GM19395 (cell line): ENCODE data around the gene UBE3D.

Experiments
- ATAC-seq: cut with Tn5 transposase; IDR thresholded peaks from one replicate; pipeline ENCODE4 v1.9.1; 2021; ENCODE audit warnings: mild to moderate bottlenecking, moderate library complexity; ENCODE audit not compliant: unreplicated experiment

The UBE3D gene

DNA sequence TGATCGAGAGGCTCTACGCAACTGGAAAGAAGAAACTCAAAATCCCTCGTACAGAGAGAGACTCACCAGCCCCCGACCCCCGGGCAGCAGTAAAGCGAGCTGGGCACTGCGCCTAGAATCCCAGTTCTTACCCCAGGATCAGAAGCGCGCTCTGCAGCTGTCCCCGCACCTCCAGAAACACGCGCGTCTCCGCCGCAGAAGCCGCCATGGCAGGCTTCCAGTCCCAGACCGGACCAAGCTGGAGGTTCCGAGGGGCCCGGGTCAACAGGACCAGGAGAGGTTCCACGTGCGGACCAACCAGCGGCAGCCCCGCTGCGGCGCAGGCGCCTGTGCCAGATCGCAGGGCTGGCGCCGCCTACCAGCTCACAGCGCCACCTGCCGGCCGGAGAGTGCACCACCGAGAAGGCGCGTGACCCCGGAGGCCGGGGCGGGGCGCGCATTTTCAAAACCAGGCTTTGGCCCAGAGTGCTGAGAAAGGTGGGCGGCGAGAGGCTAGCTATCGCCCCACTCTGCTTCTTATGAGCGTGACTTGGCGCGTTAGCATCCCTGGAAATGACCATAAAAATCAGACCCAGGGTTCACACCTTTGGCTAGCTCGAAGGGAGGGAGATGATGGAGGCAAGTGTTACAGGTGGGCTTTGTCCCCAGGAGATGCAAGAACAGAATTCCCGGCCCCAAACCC lies at the start of gene UBE3D:
Gene UBE3D (minus strand): TSS at position 331 of the 682 bp plus-strand sequence. CDS start 123 bp downstream, at position 208.
- peak; percentile 66 for ATAC-seq

- no peak for ATAC-seq
These were observed 48.5 kb upstream of the UBE3D start for GRCh38 chr6:83114164-83114563.

- no peak for ATAC-seq
These were observed 47.6 kb upstream of the UBE3D start for GRCh38 chr6:83113258-83113657.

- no peak for ATAC-seq
These were observed 42.7 kb upstream of the UBE3D start for GRCh38 chr6:83108378-83108777.

GRCh38 chr6:83098589-83098988 lies 32.9 kb upstream of the UBE3D start:
- no peak for ATAC-seq

DNA sequence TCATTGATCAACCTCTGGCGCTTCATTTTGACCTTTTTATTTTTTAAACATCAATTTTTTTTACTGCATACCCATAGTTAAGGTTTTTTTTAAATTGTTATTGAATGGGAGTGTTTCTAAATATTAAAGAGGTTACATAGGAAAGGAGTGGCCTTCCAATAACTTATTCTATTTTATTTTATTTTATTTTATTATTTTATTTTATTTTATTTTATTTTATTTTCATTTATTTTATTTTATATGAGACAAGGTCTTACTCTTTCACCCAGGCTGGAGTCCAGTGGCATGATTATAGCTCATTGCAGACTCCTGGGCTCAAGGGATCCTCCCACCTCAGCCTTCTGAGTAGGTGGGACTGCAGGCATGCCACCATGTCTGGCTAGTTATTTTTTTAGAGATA lies 32.0 kb upstream of the UBE3D start:
- ATAC-seq: no peak

GRCh38 chr6:83097204-83097603 lies 31.6 kb upstream of the UBE3D start:
- ATAC-seq: no peak

DNA sequence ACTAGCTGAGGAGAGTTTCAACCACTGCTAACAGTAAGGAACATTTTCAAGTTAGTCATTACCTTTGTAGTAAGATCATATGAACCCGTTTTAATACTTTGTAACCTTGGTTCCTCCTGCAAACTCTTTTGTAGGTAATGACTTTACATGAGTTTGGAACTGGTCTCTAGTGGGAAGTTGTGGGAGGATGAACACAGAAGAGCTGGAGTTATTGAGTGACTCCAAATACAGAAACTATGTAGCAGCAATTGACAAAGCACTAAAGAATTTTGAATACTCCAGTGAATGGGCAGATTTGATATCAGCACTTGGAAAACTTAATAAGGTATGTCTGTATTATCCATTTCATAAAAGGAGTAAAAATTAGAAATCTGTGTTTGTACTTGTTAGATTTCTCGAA lies 31.1 kb upstream of the UBE3D start:
- no peak for ATAC-seq

GRCh38 chr6:83092756-83093399 lies 27.2 kb upstream of the UBE3D start:
- ATAC-seq: no peak

GRCh38 chr6:83086751-83087150 lies 21.1 kb upstream of the UBE3D start:
- peak; percentile 99 for ATAC-seq

GRCh38 chr6:83083476-83083875 lies 17.8 kb upstream of the UBE3D start:
- ATAC-seq: no peak

GRCh38 chr6:83073615-83074014 lies 8.0 kb upstream of the UBE3D start:
- ATAC-seq: no peak

DNA sequence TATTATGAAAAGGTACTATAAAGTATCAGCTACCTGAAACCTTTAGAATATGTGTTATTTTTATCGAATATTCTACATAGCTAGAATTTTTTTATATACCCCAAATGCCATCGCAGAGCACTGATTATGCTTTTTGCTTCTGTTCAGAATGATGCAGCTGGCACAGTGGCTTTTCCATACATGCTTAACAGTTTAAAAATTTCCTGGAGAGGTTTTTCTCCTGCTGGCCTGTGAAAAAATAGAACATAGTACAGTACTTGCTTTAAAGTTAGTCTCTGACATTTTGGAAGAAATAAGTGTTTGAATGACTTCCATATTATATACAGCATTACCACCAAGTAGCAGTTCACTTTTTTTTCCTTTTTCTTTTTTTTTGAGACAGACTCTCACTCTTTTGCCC lies 7.1 kb upstream of the UBE3D start:
- no peak for ATAC-seq

DNA sequence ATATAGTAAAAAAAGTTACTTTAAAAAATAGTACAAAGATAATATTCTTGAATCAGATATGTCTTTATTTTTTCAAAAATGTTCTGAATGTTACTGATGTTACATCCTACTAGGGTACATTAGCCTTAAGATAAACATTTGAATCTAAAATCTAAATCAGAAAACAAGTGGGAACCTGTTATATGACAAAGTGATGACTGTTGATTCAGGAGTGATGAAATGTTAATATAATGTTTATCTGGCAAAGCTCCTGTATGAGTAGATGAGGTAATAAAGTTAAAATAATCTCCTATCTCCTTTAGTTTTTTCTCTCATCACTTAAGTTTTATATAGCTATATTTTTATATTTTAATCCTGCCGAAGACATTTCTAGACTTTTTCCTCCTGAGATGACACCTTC lies 6.1 kb upstream of the UBE3D start:
- no peak for ATAC-seq

DNA sequence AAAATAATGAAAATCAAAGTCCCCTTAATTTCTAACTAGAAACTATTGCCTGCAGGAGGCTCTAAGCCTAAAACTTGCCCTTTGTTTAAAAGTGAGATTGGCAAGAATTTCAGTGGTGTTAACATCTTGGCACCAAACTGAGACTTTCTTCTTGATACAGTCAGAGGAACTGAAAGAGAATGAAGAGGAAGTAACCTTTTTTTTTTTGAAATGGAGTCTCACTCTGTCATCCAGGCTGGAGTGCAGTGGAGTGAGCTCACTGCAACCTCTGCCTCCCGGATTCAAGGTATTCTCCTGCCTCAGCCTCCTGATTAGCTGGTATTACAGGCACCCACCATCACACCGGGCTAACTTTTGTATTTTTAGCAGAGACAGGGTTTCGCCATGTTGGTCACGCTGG lies 5.4 kb upstream of the UBE3D start:
- ATAC-seq: peak; percentile 68

DNA sequence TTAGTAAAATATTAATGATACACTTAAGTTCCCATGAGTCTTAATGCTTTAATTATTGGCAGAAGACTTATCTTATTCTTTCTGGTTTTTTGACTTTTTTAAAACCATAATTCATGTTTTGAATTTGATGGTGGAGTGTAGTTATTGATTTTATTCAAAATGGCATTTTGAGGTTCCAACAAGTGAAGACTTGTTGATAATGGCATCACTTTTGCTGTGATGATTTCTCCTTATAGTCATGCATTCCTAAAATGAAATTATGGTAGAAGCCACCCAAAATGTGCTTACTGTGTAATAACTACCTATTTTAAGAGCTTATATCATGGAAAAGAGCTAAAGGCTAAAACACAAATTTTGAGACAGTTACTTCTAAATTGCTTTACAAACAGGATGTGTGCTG lies 4.0 kb upstream of the UBE3D start:
- no peak for ATAC-seq

- no peak for ATAC-seq
These were observed 3.0 kb upstream of the UBE3D start for GRCh38 chr6:83068616-83069015.

- peak; percentile 81 for ATAC-seq
These were observed 2.1 kb upstream of the UBE3D start, which contains the start of gene DOP1A for GRCh38 chr6:83067448-83068439. DOP1A (plus strand) TSS chr6:83067671; CDS start chr6:83096978, 29,307 bp downstream.

GRCh38 chr6:83062225-83062624 lies 3.4 kb downstream of the UBE3D start:
- no peak for ATAC-seq

GRCh38 chr6:83061190-83061589 lies 4.5 kb downstream of the UBE3D start:
- ATAC-seq: no peak

DNA sequence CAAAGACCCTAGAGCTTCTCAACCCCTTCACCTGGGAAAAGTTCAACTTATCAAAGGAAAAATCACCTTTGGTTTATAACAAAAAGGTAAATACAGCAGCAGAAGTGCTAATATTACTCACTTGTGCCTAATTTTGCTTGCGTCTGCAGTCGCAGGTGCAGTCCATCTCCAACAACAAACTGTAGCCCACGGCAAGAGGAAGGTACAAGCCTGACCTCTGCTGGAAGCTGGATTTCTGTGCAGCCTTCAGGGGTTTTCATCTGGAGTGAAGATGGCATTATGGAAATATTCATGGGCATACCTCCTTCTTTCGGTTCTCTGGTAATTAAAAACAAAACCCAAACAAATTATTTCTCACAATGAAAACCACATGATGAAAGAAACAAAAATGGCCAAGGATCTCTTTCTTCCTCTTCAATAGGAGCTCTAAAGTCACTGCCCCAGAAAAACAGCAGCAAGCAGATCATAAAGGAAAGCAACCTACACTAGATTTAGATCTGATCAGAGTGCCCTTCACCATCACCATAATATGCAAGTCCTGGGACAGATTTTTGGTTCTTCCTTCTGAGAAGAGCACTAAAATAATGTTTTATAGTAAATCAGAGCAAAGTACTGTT lies 7.8 kb downstream of the UBE3D start:
- ATAC-seq: peak; percentile 91
